BE2C (cell line): ENCODE results near the gene EYS.

Experiments
- DNase-seq: peaks from one replicate; pipeline ENCODE4 v3.0.0-alpha.2; 2020
- H3K27me3 ChIP-seq: fragments of 250-450 bp; sonication (Bioruptor Pico); 2 replicates; pipeline ENCODE4 v1.5.1; 2020; ENCODE audit warnings: mild to moderate bottlenecking
- H3K36me3 ChIP-seq: fragments of 250-450 bp; sonication (Bioruptor Pico); 2 replicates; pipeline ENCODE4 v1.5.1; 2020; ENCODE audit warnings: mild to moderate bottlenecking
- H3K4me1 ChIP-seq: fragments of 250-450 bp; sonication (Bioruptor Pico); 2 replicates; pipeline ENCODE4 v1.5.1; 2020
- H3K4me3 ChIP-seq: 2 replicates; pipeline ENCODE4 v1.5.1; 2011; ENCODE audit warnings: low read depth, low read length
- H3K9me3 ChIP-seq: fragments of 250-450 bp; sonication (Bioruptor Pico); 2 replicates; pipeline ENCODE4 v1.5.1; 2020
- TF ChIP-seq, protein P1 (sequence below): IDR thresholded peaks from 2 replicates; pipeline ENCODE4 v1.5.1; 2012; ENCODE audit warnings: mild to moderate bottlenecking, low read depth, low read length

EYS gene

DNA sequence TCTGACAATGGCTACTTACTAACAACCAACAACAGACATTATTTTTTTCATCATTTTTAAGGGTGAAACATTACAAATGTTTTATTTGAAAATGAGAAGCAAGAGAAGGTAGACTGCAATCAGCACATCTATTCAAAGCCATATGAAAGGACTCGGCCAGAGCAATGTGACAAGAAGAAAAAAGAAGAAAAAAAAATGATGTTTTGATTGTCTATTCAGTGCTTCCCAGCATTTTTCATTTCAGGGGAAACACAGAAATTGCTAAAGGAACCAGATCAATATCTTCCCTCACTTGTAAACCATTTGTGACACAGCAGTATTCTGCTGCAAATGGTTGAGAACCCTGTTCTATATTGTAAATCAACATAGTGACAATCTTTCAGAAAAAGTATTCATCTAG lies 270.7 kb downstream of the EYS start:
- no peak overlapping the region for H3K4me3 ChIP-seq
- no peaks in the 10 kb centered on the region for H3K27me3 ChIP-seq
- H3K36me3 ChIP-seq, result no peaks in the 10 kb centered on the region
- no peaks in the 10 kb centered on the region for H3K9me3 ChIP-seq
- 0 out of 2 replicates have a peak, but pooled peaks cover 2% of the 10 kb centered on the region for H3K4me1 ChIP-seq
- TF ChIP-seq, protein P1, sequence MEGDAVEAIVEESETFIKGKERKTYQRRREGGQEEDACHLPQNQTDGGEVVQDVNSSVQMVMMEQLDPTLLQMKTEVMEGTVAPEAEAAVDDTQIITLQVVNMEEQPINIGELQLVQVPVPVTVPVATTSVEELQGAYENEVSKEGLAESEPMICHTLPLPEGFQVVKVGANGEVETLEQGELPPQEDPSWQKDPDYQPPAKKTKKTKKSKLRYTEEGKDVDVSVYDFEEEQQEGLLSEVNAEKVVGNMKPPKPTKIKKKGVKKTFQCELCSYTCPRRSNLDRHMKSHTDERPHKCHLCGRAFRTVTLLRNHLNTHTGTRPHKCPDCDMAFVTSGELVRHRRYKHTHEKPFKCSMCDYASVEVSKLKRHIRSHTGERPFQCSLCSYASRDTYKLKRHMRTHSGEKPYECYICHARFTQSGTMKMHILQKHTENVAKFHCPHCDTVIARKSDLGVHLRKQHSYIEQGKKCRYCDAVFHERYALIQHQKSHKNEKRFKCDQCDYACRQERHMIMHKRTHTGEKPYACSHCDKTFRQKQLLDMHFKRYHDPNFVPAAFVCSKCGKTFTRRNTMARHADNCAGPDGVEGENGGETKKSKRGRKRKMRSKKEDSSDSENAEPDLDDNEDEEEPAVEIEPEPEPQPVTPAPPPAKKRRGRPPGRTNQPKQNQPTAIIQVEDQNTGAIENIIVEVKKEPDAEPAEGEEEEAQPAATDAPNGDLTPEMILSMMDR, result no peak
- DNase-seq, result no peak

DNA sequence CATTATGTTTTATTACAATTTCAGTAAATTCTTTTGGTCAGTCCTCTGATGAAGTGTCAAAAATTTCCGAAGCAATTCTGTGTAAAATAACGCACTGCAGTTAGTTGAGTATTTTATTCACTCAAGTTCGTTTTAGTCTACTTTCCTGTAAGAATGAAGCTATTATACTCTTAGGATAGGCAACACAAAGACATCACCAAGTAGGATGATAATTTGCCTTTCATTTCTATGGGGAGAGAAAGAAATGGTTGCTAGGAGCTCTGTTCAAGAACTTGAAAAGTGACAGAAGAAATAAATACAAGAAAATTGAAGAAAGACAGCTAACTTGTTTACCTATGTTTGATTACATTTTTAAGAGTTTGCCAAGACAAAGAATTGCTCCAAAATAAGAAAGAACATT lies 290.4 kb downstream of the EYS start:
- Histone ChIP-seq H3K4me1 (no peaks in the 10 kb centered on the region), H3K36me3 (no peaks in the 10 kb centered on the region), H3K27me3 (no peaks in the 10 kb centered on the region), H3K4me3 (no peak overlapping the region), H3K9me3 (no peaks in the 10 kb centered on the region)
- no peak for DNase-seq
- TF ChIP-seq, protein P1, result no peak

DNA sequence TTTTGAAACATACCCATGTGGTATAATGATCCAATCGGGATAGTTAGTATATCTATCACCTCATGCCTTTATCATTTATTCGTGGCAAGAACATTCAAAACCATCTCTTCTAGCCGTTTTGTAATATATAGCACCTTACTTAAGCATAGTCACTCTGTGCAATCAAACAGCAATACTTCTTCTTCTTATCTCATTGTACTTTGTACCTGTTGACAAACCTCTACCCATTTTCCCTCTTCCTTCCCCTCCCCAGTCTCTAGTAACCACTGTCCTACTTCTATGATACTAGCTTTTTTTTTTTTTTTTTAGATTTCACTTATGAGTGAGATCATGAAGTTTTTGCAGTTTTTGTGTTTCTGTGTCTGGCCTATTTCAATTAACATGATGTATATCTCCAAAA lies 296.7 kb downstream of the EYS start:
- TF ChIP-seq, protein P1, result no peak
- H3K9me3 ChIP-seq, result no peaks in the 10 kb centered on the region
- no peaks in the 10 kb centered on the region for H3K36me3 ChIP-seq
- no peaks in the 10 kb centered on the region for H3K27me3 ChIP-seq
- no peaks in the 10 kb centered on the region for H3K4me1 ChIP-seq
- H3K4me3 ChIP-seq, result no peak overlapping the region
- DNase-seq, result no peak

DNA sequence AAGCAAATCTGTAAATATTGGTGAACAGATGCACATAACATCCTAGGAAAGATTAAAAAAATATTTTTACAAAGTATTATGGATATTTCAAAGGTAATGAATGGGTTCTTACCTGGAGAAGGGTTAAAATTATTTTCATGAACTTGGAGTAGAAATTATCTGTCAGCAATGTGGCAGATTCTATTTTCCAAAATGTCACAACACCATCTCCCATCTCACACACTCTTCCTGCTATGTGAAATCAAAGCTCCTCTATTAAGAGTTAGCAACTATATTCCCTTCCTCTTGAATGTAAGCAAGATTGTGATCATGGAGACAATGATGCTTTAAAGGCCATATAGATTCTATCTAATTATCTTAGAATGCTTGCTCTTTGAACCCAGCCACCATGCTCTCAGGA lies 304.5 kb downstream of the EYS start:
- DNase-seq, result no peak
- H3K9me3 ChIP-seq, result no peaks in the 10 kb centered on the region
- no peak overlapping the region for H3K4me3 ChIP-seq
- no peaks in the 10 kb centered on the region for H3K4me1 ChIP-seq
- TF ChIP-seq, protein P1, result no peak
- no peaks in the 10 kb centered on the region for H3K36me3 ChIP-seq
- H3K27me3 ChIP-seq, result no peaks in the 10 kb centered on the region

DNA sequence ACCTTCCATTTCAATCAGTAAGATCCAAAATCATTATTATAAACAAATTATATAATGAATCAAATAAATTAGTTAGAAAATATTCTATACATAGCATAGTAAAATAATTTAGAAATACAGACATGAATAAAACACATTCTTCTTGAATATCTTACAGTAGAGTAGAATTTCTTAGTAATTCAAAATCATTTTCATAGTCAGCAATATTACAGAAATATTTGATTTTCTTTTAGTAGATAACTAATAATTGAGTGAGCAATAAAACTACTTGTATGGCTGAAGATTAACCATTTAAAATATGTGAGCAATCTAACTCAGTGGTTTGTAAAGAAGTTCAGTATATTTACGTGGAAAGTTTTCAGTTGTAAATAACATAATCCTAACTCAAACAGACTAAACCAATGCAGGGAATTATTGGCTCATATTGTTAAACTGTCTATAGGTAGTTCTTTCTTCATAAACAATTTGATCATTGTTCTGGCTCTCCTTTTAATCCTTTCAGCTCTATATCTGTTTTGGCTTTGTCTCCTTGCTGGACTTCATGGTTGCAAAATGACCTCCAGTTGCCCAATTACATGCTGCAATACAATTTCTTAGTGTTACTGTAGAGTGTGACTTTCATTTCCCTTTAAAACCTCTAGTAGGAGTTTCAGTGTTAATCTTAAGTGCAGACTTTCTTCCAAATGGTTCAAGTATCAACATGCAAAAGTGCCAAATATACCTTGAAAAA lies 307.5 kb downstream of the EYS start:
- Histone ChIP-seq H3K4me3 (no peak overlapping the region), H3K4me1 (no peaks in the 10 kb centered on the region), H3K9me3 (no peaks in the 10 kb centered on the region), H3K36me3 (no peaks in the 10 kb centered on the region), H3K27me3 (no peaks in the 10 kb centered on the region)
- TF ChIP-seq, protein P1, result no peak
- DNase-seq, result no peak

DNA sequence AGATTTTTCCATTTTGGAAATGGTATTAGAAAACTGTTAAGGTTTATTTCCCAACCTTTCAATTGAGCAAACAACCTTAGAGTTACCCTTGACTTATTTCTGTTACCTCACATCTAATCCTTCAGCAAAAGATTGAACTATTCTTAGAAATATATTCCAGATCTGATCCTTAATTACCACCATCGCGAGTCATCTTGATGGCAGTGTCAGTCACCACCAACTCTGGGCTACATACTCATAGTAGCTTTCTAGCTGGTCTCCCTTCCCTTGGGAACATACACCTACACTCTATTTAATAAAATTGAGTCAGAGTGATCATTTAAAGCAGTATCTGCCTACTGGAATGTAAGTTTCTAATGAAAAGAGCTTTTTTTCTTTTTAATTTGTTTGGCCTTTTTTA lies 308.2 kb downstream of the EYS start:
- no peaks in the 10 kb centered on the region for H3K4me1 ChIP-seq
- no peak for DNase-seq
- no peak overlapping the region for H3K4me3 ChIP-seq
- no peaks in the 10 kb centered on the region for H3K27me3 ChIP-seq
- TF ChIP-seq, protein P1, result no peak
- no peaks in the 10 kb centered on the region for H3K9me3 ChIP-seq
- no peaks in the 10 kb centered on the region for H3K36me3 ChIP-seq
